H1 (cell line): ENCODE measurements around the gene CD300LB. TPM values are rescaled to one million over a fixed set of nuclear protein-coding genes. Genes with fewer than 3 reads are reported as not detected.

Experiments used
- CTCF ChIA-PET: fragments of 300-600 bp; sonication (Branson Sonifier 250); formaldehyde crosslinking; loops from one replicate; lab custom pipeline; 2021; ENCODE audit not compliant: partially characterized antibody; lab: Charles Lee
- POLR2A ChIA-PET: fragments of 300-600 bp; sonication (Branson Sonifier 250); formaldehyde crosslinking; loops from one replicate; lab custom pipeline; 2021; ENCODE audit warnings: inconsistent platforms; ENCODE audit not compliant: partially characterized antibody; lab: Charles Lee
- DNase-seq, 2 experiments: peaks; one replicate each; pipeline versions ENCODE4 v3.0.0 to v3.0.0-alpha.2; 2010 to 2022; ENCODE audit warnings: low spot score in 2 of 2, low read depth in 1 of 2, mixed read lengths in 1 of 2
- FAIRE-seq: peaks from 2 replicates; lab custom pipeline; 2011; peaks lifted over from hg19 to GRCh38; lab: Jason Lieb, UNC
- H2AFZ ChIP-seq: 2 replicates; pipeline ENCODE4 v1.8.1; 2012; ENCODE audit warnings: low read length, inconsistent platforms
- H2AK5ac ChIP-seq: 2 replicates; pipeline ENCODE4 v1.6.1; 2013; ENCODE audit warnings: low read depth, low read length
- H2BK120ac ChIP-seq: replicated peaks from 2 replicates; pipeline ENCODE3; 2013; ENCODE audit warnings: low read depth, low read length, inconsistent platforms
- H2BK12ac ChIP-seq: 2 replicates; pipeline ENCODE4 v1.6.1; 2013; ENCODE audit warnings: low read depth, low read length
- H2BK15ac ChIP-seq: 2 replicates; pipeline ENCODE4 v1.6.1; 2013; ENCODE audit warnings: low read length
- H2BK20ac ChIP-seq: 2 replicates; pipeline ENCODE4 v1.6.1; 2013; ENCODE audit warnings: low read length
- H2BK5ac ChIP-seq: 2 replicates; pipeline ENCODE4 v1.6.1; 2013; ENCODE audit warnings: low read depth, low read length
- H3K14ac ChIP-seq: 2 replicates; pipeline ENCODE4 v1.6.1; 2013; ENCODE audit warnings: inconsistent platforms; ENCODE audit not compliant: insufficient read length
- H3K18ac ChIP-seq: 2 replicates; pipeline ENCODE4 v1.6.1; 2013; ENCODE audit warnings: low read length; ENCODE audit errors: extremely low read depth
- H3K23ac ChIP-seq: 2 replicates; pipeline ENCODE4 v1.6.1; 2013; ENCODE audit warnings: inconsistent platforms; ENCODE audit not compliant: insufficient read length
- H3K23me2 ChIP-seq: 2 replicates; pipeline ENCODE4 v1.6.1; 2013; ENCODE audit warnings: low read depth, low read length
- H3K27ac ChIP-seq: 2 replicates; pipeline ENCODE4 v1.6.1; 2011; ENCODE audit warnings: low read depth, low read length, inconsistent platforms
- H3K27me3 ChIP-seq, 4 experiments: replicated peaks in 1 of 4; 1 replicate in 1 of 4; 2 replicates in 3 of 4; pipeline versions ENCODE4 v1.6.1 to v1.8.1; 2011 to 2013; ENCODE audit warnings: low read length in 3 of 4, mild to moderate bottlenecking in 3 of 4, inconsistent platforms in 2 of 4, mixed read lengths in 2 of 4, moderate library complexity in 1 of 4; ENCODE audit not compliant: control insufficient read depth in 3 of 4, insufficient read depth in 3 of 4; ENCODE audit errors: extremely low read depth in 1 of 4
- H3K36me3 ChIP-seq, 4 experiments: 2 replicates each; pipeline versions ENCODE4 v1.6.1 to v1.8.1; 2011 to 2013; ENCODE audit warnings: mild to moderate bottlenecking in 4 of 4, low read length in 3 of 4, moderate library complexity in 2 of 4, control low read depth in 1 of 4, inconsistent platforms in 1 of 4; ENCODE audit not compliant: insufficient read depth in 4 of 4, control insufficient read depth in 2 of 4
- H3K4ac ChIP-seq: replicated peaks from 2 replicates; pipeline ENCODE3; 2013; ENCODE audit warnings: low read length, low read depth, mixed read lengths, inconsistent platforms; ENCODE audit not compliant: insufficient read length
- H3K4me1 ChIP-seq, 4 experiments: replicated peaks in 1 of 4; 1 replicate in 1 of 4; 2 replicates in 3 of 4; pipeline versions ENCODE4 v1.6.1 to v1.8.1; 2011 to 2013; ENCODE audit warnings: low read length in 3 of 4, inconsistent platforms in 2 of 4, mixed read lengths in 1 of 4; ENCODE audit not compliant: insufficient read depth in 4 of 4, control insufficient read depth in 3 of 4
- H3K4me2 ChIP-seq, 2 experiments: 2 replicates each; pipeline versions ENCODE4 v1.6.1 to v1.8.1; 2011 to 2013; ENCODE audit warnings: low read depth in 2 of 2, low read length in 2 of 2, control low read depth in 1 of 2, inconsistent platforms in 1 of 2, mild to moderate bottlenecking in 1 of 2; ENCODE audit not compliant: insufficient read depth in 1 of 2
- H3K4me3 ChIP-seq, 4 experiments: fragments of 200-600, 300-600 bp in 1 of 4; sonication (generic), shearing (Covaris generic), sonication (Bioruptor Twin) in 1 of 4; 2 replicates each; pipeline versions ENCODE4 v1.5.1 to v1.8.1; 2011 to 2016; ENCODE audit warnings: low read length in 4 of 4, low read depth in 3 of 4, control low read depth in 2 of 4, inconsistent platforms in 2 of 4, mild to moderate bottlenecking in 2 of 4, mixed read lengths in 1 of 4, moderate library complexity in 1 of 4; ENCODE audit not compliant: insufficient read depth in 2 of 4; ENCODE audit errors: extremely low read depth in 1 of 4
- H3K56ac ChIP-seq: replicated peaks from 2 replicates; pipeline ENCODE3; 2013; ENCODE audit warnings: low read depth, mild to moderate bottlenecking, mixed read lengths, low read length, inconsistent platforms; ENCODE audit not compliant: insufficient read length
- H3K79me1 ChIP-seq: 2 replicates; pipeline ENCODE4 v1.6.1; 2013; ENCODE audit warnings: low read depth, low read length, control low read depth
- H3K79me2 ChIP-seq, 2 experiments: 2 replicates each; pipeline versions ENCODE4 v1.6.1 to v1.8.1; 2012 to 2013; ENCODE audit warnings: low read length in 2 of 2, mild to moderate bottlenecking in 2 of 2, inconsistent platforms in 1 of 2; ENCODE audit not compliant: insufficient read depth in 2 of 2, control insufficient read depth in 1 of 2
- H3K9ac ChIP-seq, 4 experiments: replicated peaks in 1 of 4; 1 replicate in 1 of 4; 2 replicates in 3 of 4; pipeline versions ENCODE4 v1.6.1 to v1.8.1; 2011 to 2013; ENCODE audit warnings: low read depth in 3 of 4, low read length in 3 of 4, control low read depth in 2 of 4, mild to moderate bottlenecking in 2 of 4, moderate library complexity in 2 of 4, inconsistent platforms in 1 of 4; ENCODE audit errors: extremely low read depth in 1 of 4
- H3K9me3 ChIP-seq, 2 experiments: 2 replicates each; pipeline versions ENCODE4 v1.6.1 to v1.8.1; 2012 to 2013; ENCODE audit warnings: mild to moderate bottlenecking in 2 of 2, moderate library complexity in 2 of 2, control low read depth in 1 of 2, inconsistent platforms in 1 of 2, low read depth in 1 of 2, low read length in 1 of 2, mixed read lengths in 1 of 2; ENCODE audit not compliant: insufficient read depth in 2 of 2
- H4K20me1 ChIP-seq, 2 experiments: replicated peaks in 1 of 2; 2 replicates each; pipeline versions ENCODE3 to v1.8.1; 2011 to 2013; ENCODE audit warnings: inconsistent platforms in 2 of 2, low read length in 2 of 2, mild to moderate bottlenecking in 1 of 2; ENCODE audit not compliant: insufficient read depth in 2 of 2, control insufficient read depth in 1 of 2
- H4K5ac ChIP-seq: 2 replicates; pipeline ENCODE4 v1.6.1; 2013; ENCODE audit warnings: low read length, low read depth, mixed read lengths, inconsistent platforms; ENCODE audit not compliant: insufficient read length
- H4K8ac ChIP-seq: 2 replicates; pipeline ENCODE4 v1.8.0; 2013; ENCODE audit warnings: mild to moderate bottlenecking, moderate library complexity, low read length, inconsistent platforms; ENCODE audit not compliant: insufficient read depth; ENCODE audit errors: extremely low read depth
- H4K91ac ChIP-seq: replicated peaks from 2 replicates; pipeline ENCODE3; 2013; ENCODE audit warnings: low read length, mixed read lengths, inconsistent platforms; ENCODE audit not compliant: insufficient read length
- BCL11A ChIP-seq, 2 experiments: IDR thresholded peaks; one replicate each; pipeline ENCODE4 v1.6.1; 2011; ENCODE audit warnings: low read depth in 2 of 2, low read length in 2 of 2, mild to moderate bottlenecking in 2 of 2
- BRCA1 ChIP-seq: IDR thresholded peaks from 2 replicates; pipeline ENCODE4 v1.6.1; 2012; ENCODE audit warnings: low read depth, low read length, improper control_type of control experiment
- CTBP2 ChIP-seq: IDR thresholded peaks from 2 replicates; pipeline ENCODE4 v1.7.0; 2011; ENCODE audit warnings: borderline replicate concordance, mild to moderate bottlenecking, moderate library complexity, mixed read lengths, low read length; ENCODE audit not compliant: insufficient read depth, insufficient read length
- FOSL1 ChIP-seq: IDR thresholded peaks from 2 replicates; pipeline ENCODE4 v1.6.1; 2011; ENCODE audit warnings: mild to moderate bottlenecking, low read depth, low read length, moderate library complexity; ENCODE audit not compliant: insufficient read depth
- GABPA ChIP-seq: IDR thresholded peaks from 2 replicates; pipeline ENCODE4 v1.6.1; 2011; ENCODE audit warnings: mild to moderate bottlenecking, low read length, moderate library complexity, borderline replicate concordance; ENCODE audit not compliant: insufficient read depth
- GTF2F1 ChIP-seq: IDR thresholded peaks from 2 replicates; pipeline ENCODE4 v1.6.1; 2012; ENCODE audit warnings: low read depth, low read length, improper control_type of control experiment, borderline replicate concordance
- POLR2A ChIP-seq, 2 experiments: IDR thresholded peaks; 1 replicate in 1 of 2; 2 replicates in 1 of 2; pipeline ENCODE4 v1.6.1; 2011; ENCODE audit warnings: low read depth in 2 of 2, low read length in 2 of 2, mild to moderate bottlenecking in 2 of 2; ENCODE audit errors: control extremely low read depth in 1 of 2
- SP1 ChIP-seq: IDR thresholded peaks from 2 replicates; pipeline ENCODE4 v1.6.1; 2011; ENCODE audit warnings: low read depth, low read length
- WGBS, 2 experiments: shearing (Covaris generic) in 1 of 2; methylation state at CpG; one replicate each; pipeline versions ENCODE4 v1.1.6 to v1.1.7; 2013 to 2015; ENCODE audit warnings: low lambda C conversion rate in 2 of 2, mixed read lengths in 2 of 2, inconsistent platforms in 1 of 2, low coverage in 1 of 2, missing lambda C conversion rate in 1 of 2; ENCODE audit not compliant: insufficient replicate concordance in 2 of 2, insufficient coverage in 1 of 2, insufficient read length in 1 of 2; ENCODE audit errors: extremely low coverage in 1 of 2, missing lambda C conversion rate in 1 of 2; 5-methylcytosine and 5-hydroxymethylcytosine counted together
- polyA plus RNA-seq, 7 experiments: library from polyadenylated mRNA; depleted of rRNA in 3 of 7; stranded (reverse) in 5 of 7; unstranded in 2 of 7; fragments of >200 nt in 5 of 7; fragments of 200-250 nt in 2 of 7; gene quantifications; 1 replicate in 5 of 7; 2 replicates in 1 of 7; 4 replicates in 1 of 7; pipeline versions ENCODE4 v1.2.1 to v1.2.3, GENCODE V29; 2011 to 2013; ENCODE audit warnings: missing spikeins in 2 of 7, mixed read lengths in 2 of 7
- total RNA-seq: library from RNA; stranded (reverse); fragmentation: NEBNext Ultra II Directional; extraction: Animal tissue kit (Norgen Biotek cat#: 25700); gene quantifications from 2 replicates; pipeline ENCODE4 v1.2.1, GENCODE V29; 2021
- TF ChIP-seq, protein P1 (sequence below): IDR thresholded peaks from 2 replicates; pipeline ENCODE4 v1.6.1; 2012; ENCODE audit warnings: inconsistent platforms

Gene CD300LB
- total and polyA plus RNA-seq, 2 of the 8 experiments (the other 6 are each of a cell fraction or from before 2014, with no cell fraction given) = not detected

DNA sequence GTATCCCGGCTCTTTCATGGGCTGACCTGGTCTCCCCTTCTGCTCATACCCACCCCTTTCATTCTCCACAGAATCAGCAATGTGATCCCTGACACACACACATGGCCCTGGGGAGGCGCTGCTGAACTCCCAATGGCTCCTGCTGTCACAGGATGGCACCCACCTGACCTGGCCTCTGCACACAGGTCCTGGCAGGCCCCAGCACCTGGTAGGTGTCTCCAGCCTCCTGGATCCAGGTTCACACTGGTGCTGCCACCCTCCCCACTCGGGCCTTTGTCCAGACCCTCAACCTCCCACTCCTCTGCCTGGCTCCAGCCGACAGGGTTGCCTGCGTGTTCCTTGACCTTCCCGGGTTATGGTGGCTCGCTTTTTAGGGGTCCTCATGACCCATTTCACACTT lies 16.0 kb upstream of the CD300LB start:
- no peaks in the 10 kb centered on the region for H3K4me1 ChIP-seq
- no peaks in the 10 kb centered on the region for H3K9me3 ChIP-seq
- H3K79me2 ChIP-seq = no peaks in the 10 kb centered on the region
- no peak overlapping the region for H2BK120ac ChIP-seq
- H3K79me1 ChIP-seq = no peaks in the 10 kb centered on the region; the same call in 1 of the 2 replicates
- no peak overlapping the region for H3K23ac ChIP-seq
- 0 out of 2 replicates have a peak, but pooled peaks cover 2% of the 10 kb centered on the region for H3K23me2 ChIP-seq
- CTCF ChIA-PET = no interaction called here
- H3K36me3 ChIP-seq = no peaks in the 10 kb centered on the region
- POLR2A ChIA-PET = no interaction called here
- no peak overlapping the region for H2BK15ac ChIP-seq
- H2BK20ac ChIP-seq = no peak overlapping the region
- no peak overlapping the region for H3K9ac ChIP-seq
- H3K4me3 ChIP-seq = no peak overlapping the region
- H3K4ac ChIP-seq = no peak overlapping the region
- H4K8ac ChIP-seq = no peak overlapping the region
- TF ChIP-seq, protein P1, sequence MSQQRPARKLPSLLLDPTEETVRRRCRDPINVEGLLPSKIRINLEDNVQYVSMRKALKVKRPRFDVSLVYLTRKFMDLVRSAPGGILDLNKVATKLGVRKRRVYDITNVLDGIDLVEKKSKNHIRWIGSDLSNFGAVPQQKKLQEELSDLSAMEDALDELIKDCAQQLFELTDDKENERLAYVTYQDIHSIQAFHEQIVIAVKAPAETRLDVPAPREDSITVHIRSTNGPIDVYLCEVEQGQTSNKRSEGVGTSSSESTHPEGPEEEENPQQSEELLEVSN = no peak
- TF ChIP-seq GTF2F1 (no peak), BCL11A (IDR thresholded peaks at IDR 0.05; ENCODE audit: low read depth in 2 of 2, low read length in 2 of 2) (no peak), FOSL1 (no peak), POLR2A (IDR thresholded peaks at IDR 0.05; ENCODE audit: control extremely low read depth in 1 of 2, low read depth in 2 of 2, low read length in 2 of 2) (no peak), GABPA (no peak), CTBP2 (no peak), BRCA1 (no peak), SP1 (no peak)
- H3K27me3 ChIP-seq = no peaks in the 10 kb centered on the region; a peak in 1 of 7 replicates
- no peak overlapping the region for H3K4me2 ChIP-seq
- H2BK12ac ChIP-seq = no peak overlapping the region
- no peak for FAIRE-seq
- H3K18ac ChIP-seq = no peak overlapping the region
- 90% methylated on average over 7 of the region's 7 CpGs; no CpG with 5 or more reads in 1 of the 2 experiments for WGBS, 2 experiments
- DNase-seq = no peak
- H4K91ac ChIP-seq = no peak overlapping the region
- no peak overlapping the region for H3K27ac ChIP-seq
- H3K56ac ChIP-seq = no peak overlapping the region
- H2AFZ ChIP-seq = no peak overlapping the region
- H3K14ac ChIP-seq = no peak overlapping the region
- H2BK5ac ChIP-seq = no peak overlapping the region
- H2AK5ac ChIP-seq = no peak overlapping the region
- no peak overlapping the region for H4K5ac ChIP-seq
- H4K20me1 ChIP-seq = peaks cover 0 to 4% of the 10 kb centered on the region in 2 experiments
